HG03135 (cell line): ENCODE measurements around the gene SMG9.

Experiments
- ATAC-seq: cut with Tn5 transposase; IDR thresholded peaks from one replicate; pipeline ENCODE4 v1.9.1; 2021; ENCODE audit warnings: mild to moderate bottlenecking, moderate library complexity; ENCODE audit not compliant: unreplicated experiment

Gene SMG9

DNA sequence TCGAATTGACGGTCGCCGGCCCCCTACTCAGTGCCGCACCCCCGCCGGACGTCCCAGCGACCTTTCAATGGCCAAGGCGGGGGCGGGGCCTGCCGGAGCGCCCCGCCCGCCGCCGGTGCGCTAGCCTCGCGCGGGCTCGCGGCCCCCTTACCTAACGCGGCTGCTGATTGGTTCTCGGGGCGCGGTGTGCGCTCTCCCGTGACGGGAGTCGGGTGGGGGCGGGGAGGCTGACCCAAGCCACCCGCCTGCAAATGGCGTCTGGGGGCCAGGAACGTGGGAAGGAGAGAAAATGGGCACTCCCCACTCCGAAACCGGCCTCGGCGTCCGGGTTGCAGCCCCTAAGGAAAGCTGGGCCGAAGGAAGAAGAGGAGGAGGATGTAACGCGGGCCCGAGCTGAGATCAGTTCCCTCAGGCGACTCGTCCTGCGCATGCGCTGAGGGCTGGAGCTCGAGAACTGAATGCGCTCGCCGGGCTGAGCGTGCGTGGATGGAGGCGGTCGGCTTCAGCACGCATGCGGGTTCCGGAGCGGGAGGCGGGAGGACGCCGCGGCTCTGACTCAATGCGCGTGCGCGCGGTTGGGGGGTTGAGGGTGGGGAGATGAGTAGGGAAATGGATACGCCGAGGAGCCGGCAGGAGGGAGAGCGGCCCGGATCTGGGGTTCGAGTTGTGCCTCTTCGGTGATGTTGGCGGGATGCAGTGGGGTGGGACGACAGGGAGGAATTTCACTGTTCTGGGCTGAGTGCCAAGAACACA, at the start of gene SMG9:
Gene SMG9, minus strand, starts transcription at position 460 of the 753 bp plus-strand sequence. CDS start 4,221 bp downstream, outside the sequence.
- peak; percentile 60 for ATAC-seq

GRCh38 chr19:43804432-43804831, 49.7 kb upstream of the SMG9 start:
- ATAC-seq: no peak

- no peak for ATAC-seq
Observed at GRCh38 chr19:43802216-43802951, 47.6 kb upstream of the SMG9 start, which contains the start of gene LYPD5. TSS of gene LYPD5 (minus strand) at chr19:43802447. CDS start at chr19:43802380, 67 bp downstream.

GRCh38 chr19:43799502-43800142, 44.9 kb upstream of the SMG9 start:
- no peak for ATAC-seq

DNA sequence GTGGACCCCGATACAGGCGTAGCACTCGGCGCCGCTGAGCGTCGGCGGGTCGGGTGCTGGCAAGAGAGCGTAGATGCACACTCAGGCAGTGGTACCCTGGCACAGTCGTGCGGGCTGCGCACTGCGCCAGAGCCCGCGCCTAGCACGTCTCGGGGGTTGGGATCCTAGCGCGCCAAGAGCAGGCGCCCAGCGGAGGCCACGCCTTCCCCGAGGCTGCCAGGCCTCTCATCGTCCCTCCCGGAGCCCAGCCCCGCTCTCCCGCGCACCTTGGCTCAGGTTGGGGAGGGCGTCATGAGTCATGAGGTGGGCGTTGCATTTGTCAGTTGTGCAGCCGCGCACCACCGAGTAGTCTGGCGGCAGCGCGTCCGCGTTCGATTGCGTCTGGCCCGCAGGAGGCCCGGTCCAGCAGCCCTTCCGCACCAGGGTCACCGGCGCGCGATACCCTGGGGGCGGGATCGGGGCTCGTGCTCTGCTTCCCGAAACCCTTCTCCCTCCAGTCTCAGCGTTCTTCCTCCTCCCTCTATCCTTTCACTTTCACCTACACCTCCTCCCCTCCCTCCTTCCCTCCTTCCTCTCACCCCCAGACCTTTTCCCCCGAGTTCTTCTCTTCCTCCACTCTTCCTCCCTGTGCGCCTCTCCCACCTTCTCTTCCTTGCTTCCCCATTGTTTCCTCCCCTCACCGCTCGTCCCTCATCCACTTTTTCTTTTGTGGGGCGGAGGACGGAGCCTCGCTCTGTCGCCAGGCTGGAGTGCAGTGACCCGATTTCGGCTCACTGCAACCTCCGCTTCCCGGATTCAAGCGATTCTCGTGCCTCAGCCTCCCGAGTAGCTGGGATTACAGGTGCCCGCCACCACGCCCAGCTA, 44.0 kb upstream of the SMG9 start:
- no peak for ATAC-seq

- ATAC-seq: no peak
Observed at GRCh38 chr19:43798026-43798545, 43.3 kb upstream of the SMG9 start.

GRCh38 chr19:43797556-43797955, 42.8 kb upstream of the SMG9 start:
- ATAC-seq: no peak

GRCh38 chr19:43797118-43797517, 42.4 kb upstream of the SMG9 start:
- no peak for ATAC-seq

- no peak for ATAC-seq
Observed at GRCh38 chr19:43790587-43790986, 35.8 kb upstream of the SMG9 start.

DNA sequence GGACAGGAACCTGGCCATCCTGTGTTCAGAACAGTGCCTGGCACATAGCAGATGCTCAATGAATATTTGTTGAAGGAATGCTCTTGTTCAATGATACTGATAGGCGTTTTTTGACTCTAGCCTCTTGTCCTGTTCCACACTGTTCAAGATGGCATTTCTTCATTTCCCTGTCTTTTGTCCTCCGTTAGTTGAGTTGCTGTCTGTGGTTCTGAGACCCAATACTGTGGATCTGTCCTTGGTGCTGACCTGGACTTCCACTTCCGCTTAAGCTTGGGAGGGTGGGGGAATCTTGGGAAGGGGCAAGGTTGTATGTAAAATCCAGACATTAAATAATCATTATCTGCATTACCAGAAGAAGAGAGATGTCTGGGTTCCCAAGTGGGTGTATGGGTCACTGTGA, 34.3 kb upstream of the SMG9 start:
- no peak for ATAC-seq

GRCh38 chr19:43786665-43787064, 31.9 kb upstream of the SMG9 start:
- ATAC-seq: no peak

GRCh38 chr19:43784981-43785808, 30.4 kb upstream of the SMG9 start:
- no peak for ATAC-seq

DNA sequence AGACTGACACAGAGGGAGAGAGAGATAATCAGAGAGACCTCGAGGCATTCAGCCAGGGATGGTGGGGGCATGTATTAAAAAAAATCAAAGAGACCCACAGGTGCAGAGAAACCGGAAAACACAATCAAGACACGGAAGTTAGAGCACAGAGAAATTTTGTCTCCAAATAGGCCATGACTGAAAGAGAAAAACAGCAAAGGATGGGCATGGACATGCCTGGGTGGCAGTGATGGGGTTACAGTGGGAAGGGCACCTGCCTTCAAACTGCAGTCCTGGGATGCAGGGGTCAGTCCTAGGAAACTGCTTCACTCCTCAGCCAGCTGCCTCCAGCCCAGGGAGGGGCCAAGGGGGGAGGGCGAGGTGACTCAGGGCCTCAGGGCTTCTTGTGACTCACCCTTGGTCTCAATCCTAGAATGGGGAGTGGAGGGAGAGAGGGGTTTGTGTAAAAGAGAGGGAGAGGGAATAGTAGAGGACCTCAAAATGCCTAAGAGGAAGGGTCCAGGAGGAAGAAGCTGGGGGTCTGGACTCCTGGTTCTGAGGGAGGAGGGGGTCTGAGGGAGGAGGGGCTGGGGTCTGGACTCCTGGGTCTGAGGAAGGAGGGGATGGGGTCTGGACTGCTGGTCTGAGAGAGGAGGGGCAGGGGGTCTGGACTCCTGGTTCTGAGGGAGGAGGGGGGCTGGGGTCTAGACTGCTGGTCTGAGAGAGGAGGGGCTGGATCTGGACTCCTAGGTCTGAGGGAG, 29.6 kb upstream of the SMG9 start:
- no peak for ATAC-seq

DNA sequence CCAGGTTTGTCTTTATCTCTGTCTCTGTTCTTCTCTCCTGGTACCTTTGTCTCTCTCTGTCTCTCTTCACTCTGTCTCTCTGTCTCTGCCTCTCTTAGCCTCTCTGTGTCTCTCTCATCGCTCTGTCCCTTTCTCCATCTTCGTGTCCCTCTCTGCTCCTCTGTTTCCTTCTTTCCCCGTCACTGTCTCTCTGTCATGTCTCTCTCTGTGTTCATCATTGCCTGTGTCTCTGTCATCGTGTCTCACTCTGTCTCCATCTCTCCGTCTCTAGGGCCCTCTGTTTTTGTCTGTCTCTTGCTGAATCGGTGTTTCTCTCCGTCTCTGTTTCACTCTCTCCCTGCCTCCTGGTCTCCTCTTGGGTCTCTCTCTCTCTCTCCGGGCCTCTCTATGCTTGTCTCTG, 28.9 kb upstream of the SMG9 start:
- no peak for ATAC-seq

- ATAC-seq: no peak
Observed at GRCh38 chr19:43782689-43783231, 28.0 kb upstream of the SMG9 start.

- ATAC-seq: no peak
Observed at GRCh38 chr19:43782311-43782660, 27.5 kb upstream of the SMG9 start.

- no peak for ATAC-seq
Observed at GRCh38 chr19:43781630-43782310, 27.0 kb upstream of the SMG9 start.
